ENCODE measurements around the gene ANKRD6.

ANKRD6 gene

GRCh38 chr6:89414215-89414614 is 18.7 kb upstream of the ANKRD6 start:
- DNase-seq = no peak

- DNase-seq = no peak
Observed at GRCh38 chr6:89415185-89415584, 17.8 kb upstream of the ANKRD6 start.

GRCh38 chr6:89416796-89417195 is 16.2 kb upstream of the ANKRD6 start:
- no peak for DNase-seq

- peak; percentile 2 for DNase-seq
Observed at GRCh38 chr6:89430201-89430962, 2.6 kb upstream of the ANKRD6 start.

GRCh38 chr6:89433252-89434149 is 549 bp downstream of the ANKRD6 start:
- peak; percentile 72 for DNase-seq

- no peak for DNase-seq
Observed at GRCh38 chr6:89434150-89434499, 1.2 kb downstream of the ANKRD6 start.

GRCh38 chr6:89434954-89435353 is 2.0 kb downstream of the ANKRD6 start:
- DNase-seq = no peak

GRCh38 chr6:89436226-89436625 is 3.3 kb downstream of the ANKRD6 start:
- no peak for DNase-seq

GRCh38 chr6:89438248-89438647 is 5.3 kb downstream of the ANKRD6 start:
- DNase-seq = no peak

GRCh38 chr6:89439014-89439413 is 6.1 kb downstream of the ANKRD6 start:
- no peak for DNase-seq

- DNase-seq = no peak
Observed at GRCh38 chr6:89440200-89440599, 7.2 kb downstream of the ANKRD6 start.

GRCh38 chr6:89443658-89444057 is 10.7 kb downstream of the ANKRD6 start:
- no peak for DNase-seq

- DNase-seq = no peak
Observed at GRCh38 chr6:89449193-89449592, 16.2 kb downstream of the ANKRD6 start.

- no peak for DNase-seq
Observed at GRCh38 chr6:89452281-89452680, 19.3 kb downstream of the ANKRD6 start.

- no peak for DNase-seq
Observed at GRCh38 chr6:89454300-89454699, 21.3 kb downstream of the ANKRD6 start.

- no peak for DNase-seq
Observed at GRCh38 chr6:89458704-89459103, 25.8 kb downstream of the ANKRD6 start.

GRCh38 chr6:89459501-89459900 is 26.5 kb downstream of the ANKRD6 start:
- no peak for DNase-seq

- DNase-seq = no peak
Observed at GRCh38 chr6:89460713-89461112, 27.8 kb downstream of the ANKRD6 start.

GRCh38 chr6:89462503-89462902 is 29.6 kb downstream of the ANKRD6 start:
- DNase-seq = no peak

GRCh38 chr6:89464295-89464694 is 31.3 kb downstream of the ANKRD6 start:
- DNase-seq = no peak

- DNase-seq = no peak
Observed at GRCh38 chr6:89467437-89467836, 34.5 kb downstream of the ANKRD6 start.

GRCh38 chr6:89468998-89469397 is 36.0 kb downstream of the ANKRD6 start:
- no peak for DNase-seq

- DNase-seq = no peak
Observed at GRCh38 chr6:89471287-89471867, 38.4 kb downstream of the ANKRD6 start.

- DNase-seq = no peak
Observed at GRCh38 chr6:89475101-89475500, 42.1 kb downstream of the ANKRD6 start.

Measured in DMS79 (cell line).